MCF 10A (cell line): ENCODE measurements around the gene P2RX7. TPM values are rescaled to one million over a fixed set of nuclear protein-coding genes. Genes with fewer than 3 reads are reported as not detected.

Experiments used
- BruUV-seq: library from RNA; stranded (reverse); fragments of 400-500 nt; replicated peaks from 2 replicates; lab custom pipeline; 2021; lab: Mats Ljungman, UMichigan
- CTCF ChIA-PET: fragments of 300-600 bp; sonication (Branson Sonifier 250); formaldehyde crosslinking; extraction: SDS; loops from one replicate; lab custom pipeline; 2021; ENCODE audit warnings: antibody characterized with exemption, inconsistent platforms; lab: Yijun Ruan, JAX
- POLR2A ChIA-PET: fragments of 300-600, 350-650 bp; sonication (Branson Sonifier 250); formaldehyde crosslinking; extraction: SDS; loops from one replicate; lab custom pipeline; 2020; ENCODE audit warnings: antibody characterized with exemption, inconsistent platforms; lab: Yijun Ruan, JAX
- DNase-seq: peaks from one replicate; pipeline ENCODE4 v3.0.0-alpha.2; 2018; ENCODE audit not compliant: unreplicated experiment
- H3K27ac Mint-ChIP-seq: one replicate; pipeline ENCODE4 v1.8.0; 2022; ENCODE audit warnings: mild to moderate bottlenecking, low read depth, mixed read lengths; ENCODE audit not compliant: unreplicated experiment
- H3K27me3 Mint-ChIP-seq: one replicate; pipeline ENCODE4 v1.8.0; 2022; ENCODE audit warnings: mixed read lengths; ENCODE audit not compliant: insufficient read depth, unreplicated experiment
- H3K36me3 Mint-ChIP-seq: one replicate; pipeline ENCODE4 v1.8.0; 2022; ENCODE audit warnings: mild to moderate bottlenecking, moderate library complexity, mixed read lengths; ENCODE audit not compliant: insufficient read depth, unreplicated experiment
- H3K4me1 Mint-ChIP-seq: one replicate; pipeline ENCODE4 v1.8.0; 2022; ENCODE audit warnings: mixed read lengths; ENCODE audit not compliant: insufficient read depth, unreplicated experiment
- H3K4me3 Mint-ChIP-seq: one replicate; pipeline ENCODE4 v1.8.0; 2022; ENCODE audit warnings: mild to moderate bottlenecking, moderate library complexity, mixed read lengths; ENCODE audit not compliant: unreplicated experiment
- H3K9me3 Mint-ChIP-seq: one replicate; pipeline ENCODE4 v1.8.0; 2022; ENCODE audit warnings: mixed read lengths; ENCODE audit not compliant: unreplicated experiment
- CTCF ChIP-seq: fragments of 200-600 bp; IDR thresholded peaks from one replicate; pipeline ENCODE4 v1.8.0; 2022; ENCODE audit warnings: antibody characterized with exemption, mild to moderate bottlenecking; ENCODE audit not compliant: unreplicated experiment
- intact Hi-C: fragments of 100-400 bp; cut with micrococcal nuclease; formaldehyde crosslinking; loops from 2 replicates; pipeline ENCODE4 v1.14.1; 2022
- total RNA-seq: library from RNA; stranded (reverse); gene quantifications from 2 replicates; pipeline ENCODE4 v1.2.3, GENCODE V29; 2022

The P2RX7 gene
- total RNA-seq, 1 experiment from 2014 or later, result 0.68 TPM

GRCh38 chr12:121209624-121210572 lies 77.2 kb downstream of the P2RX7 start, which contains the start of gene P2RX4:
Gene P2RX4, plus strand, starts transcription at chr12:121210129. Its CDS starts 36 bp downstream, at chr12:121210165.
- Mint-ChIP-seq H3K36me3 (peaks cover 9% of the 10 kb centered on the region), H3K4me1 (peaks cover 12% of the 10 kb centered on the region), H3K27me3 (no peaks in the 10 kb centered on the region), H3K9me3 (no peaks in the 10 kb centered on the region), H3K4me3 (peak within 1 kb of the TSS; percentile 72), H3K27ac (peak within 1 kb of the TSS; percentile 63)
- ChIA-PET CTCF (interaction anchor here (1.2 kb wide), 1 partner anchor 25 kb away, joined by 6 read pairs; no protein-coding TSS in a partner anchor), POLR2A (interaction anchor here (0.7 kb wide), 1 partner anchor 78 kb away, joined by 3 read pairs; no protein-coding TSS in a partner anchor)
- no TSS peak for BruUV-seq
- peak; percentile 10 for TF ChIP-seq CTCF
- intact Hi-C loops, result loop anchor here (5.0 kb wide), 1 partner anchor 88 kb away; no protein-coding TSS in a partner anchor
- peak; percentile 83 for DNase-seq

GRCh38 chr12:121212875-121213274 lies 80.2 kb downstream of the P2RX7 start:
- Mint-ChIP-seq H3K36me3 (peaks cover 9% of the 10 kb centered on the region), H3K4me3 (no peak overlapping the region)
- no peak for TF ChIP-seq CTCF

GRCh38 chr12:121214166-121214777 lies 81.6 kb downstream of the P2RX7 start:
- H3K4me1 Mint-ChIP-seq, result peaks cover 17% of the 10 kb centered on the region
- intact Hi-C loops, result loop anchor here (5.0 kb wide), 1 partner anchor 92 kb away; no protein-coding TSS in a partner anchor
- no peaks in the 10 kb centered on the region for H3K9me3 Mint-ChIP-seq
- ChIA-PET CTCF (no interaction called here), POLR2A (interaction anchor here (0.7 to 1.6 kb wide), 4 partner anchors 57 to 308 kb away, joined by 3 to 4 read pairs (median 4); partner anchors contain the start of gene P2RX7)
- BruUV-seq, result no TSS peak
- DNase-seq, result peak; percentile 56
- peaks cover 9% of the 10 kb centered on the region for H3K36me3 Mint-ChIP-seq
- TF ChIP-seq CTCF, result no peak
- H3K4me3 Mint-ChIP-seq, result no peak overlapping the region
- H3K27ac Mint-ChIP-seq, result peak overlapping the region; percentile 2
- no peaks in the 10 kb centered on the region for H3K27me3 Mint-ChIP-seq

More at GRCh38 chr12:121212875-121213274, 80.2 kb downstream of the P2RX7 start:
- peaks cover 17% of the 10 kb centered on the region for H3K4me1 Mint-ChIP-seq
- BruUV-seq, result no TSS peak
- CTCF ChIA-PET, result interaction anchor here (0.5 kb wide), 1 partner anchor 793 kb away, joined by 3 read pairs; no protein-coding TSS in a partner anchor
- no peaks in the 10 kb centered on the region for H3K27me3 Mint-ChIP-seq
- H3K27ac Mint-ChIP-seq, result no peak overlapping the region
- no peak for DNase-seq
- POLR2A ChIA-PET, result interaction anchor here (1.6 kb wide), 1 partner anchor 80 kb away, joined by 4 read pairs; the partner anchor contains the start of gene P2RX7
- H3K9me3 Mint-ChIP-seq, result no peaks in the 10 kb centered on the region
- intact Hi-C loops, result loop anchor here (5.0 kb wide), 1 partner anchor 91 kb away; no protein-coding TSS in a partner anchor
